Kidney (tissue), 14 donors: ENCODE data around the gene CLECL1. TPM values are rescaled to one million over a fixed set of nuclear protein-coding genes. Genes with fewer than 3 reads are reported as not detected.

Source experiments
- DNase-seq, 5 donors: peaks; one replicate each; pipeline ENCODE4 v3.0.0-alpha.2; 2013 to 2020
- FAIRE-seq: peaks from 2 replicates; lab custom pipeline; 2012; peaks lifted over from hg19 to GRCh38; lab: Jason Lieb, UNC
- H3K27ac ChIP-seq, 2 donors: one replicate each; pipeline ENCODE4 v1.7.0; 2013; ENCODE audit warnings: low read depth in 2 of 2, low read length in 2 of 2, inconsistent platforms in 1 of 2
- H3K27me3 ChIP-seq: one replicate; pipeline ENCODE4 v1.7.1; 2013; ENCODE audit warnings: low read length, inconsistent platforms; ENCODE audit not compliant: control insufficient read depth, insufficient read depth
- H3K36me3 ChIP-seq, 3 donors: one replicate each; pipeline versions ENCODE4 v1.7.0 to v1.7.1; 2013; ENCODE audit warnings: low read length in 3 of 3, control low read depth in 1 of 3, inconsistent platforms in 1 of 3; ENCODE audit not compliant: insufficient read depth in 3 of 3, control insufficient read depth in 2 of 3
- H3K4me1 ChIP-seq, 3 donors: one replicate each; pipeline versions ENCODE4 v1.7.0 to v1.7.1; 2013; ENCODE audit warnings: low read length in 3 of 3, inconsistent platforms in 1 of 3, low read depth in 1 of 3; ENCODE audit not compliant: control insufficient read depth in 2 of 3, insufficient read depth in 2 of 3
- H3K4me3 ChIP-seq, 3 donors: one replicate each; pipeline versions ENCODE4 v1.7.0 to v1.8.1; 2013; ENCODE audit warnings: low read length in 3 of 3, control low read depth in 1 of 3, inconsistent platforms in 1 of 3
- H3K9ac ChIP-seq, 3 donors: one replicate each; pipeline versions ENCODE4 v1.7.0 to v1.7.1; 2013; ENCODE audit warnings: low read length in 3 of 3, control low read depth in 1 of 3, inconsistent platforms in 1 of 3
- H3K9me3 ChIP-seq, 3 donors: one replicate each; pipeline versions ENCODE4 v1.7.0 to v1.7.1; 2013; ENCODE audit warnings: low read length in 3 of 3, control low read depth in 1 of 3, inconsistent platforms in 1 of 3; ENCODE audit not compliant: control insufficient read depth in 2 of 3, insufficient read depth in 1 of 3
- intact Hi-C: fragments of 100-400 bp; cut with DNase I; formaldehyde crosslinking; loops from one replicate; pipeline ENCODE4 v1.11.1; 2022
- polyA plus RNA-seq: library from polyadenylated mRNA; stranded (reverse); fragments of 350-450 nt; fragmentation: Illumina TruSeq; extraction: RNeasy Lipid Tissue Mini Kit (QIAGEN cat#74804); gene quantifications from one replicate; pipeline ENCODE4 v1.2.3, GENCODE V29; 2014; ENCODE audit warnings: low read depth, low replicate concordance; ENCODE audit not compliant: insufficient read depth
- total RNA-seq: library from RNA; stranded (reverse); fragmentation: NEBNext Ultra II Directional; extraction: Animal tissue kit (Norgen Biotek cat#: 25700); gene quantifications from one replicate; pipeline ENCODE4 v1.2.1, GENCODE V29; 2021
- TF ChIP-seq, protein P1 (sequence below): IDR thresholded peaks from 3 replicates; pipeline ENCODE4 v1.5.1; 2012; ENCODE audit warnings: mild to moderate bottlenecking, moderate library complexity, borderline replicate concordance; ENCODE audit not compliant: insufficient read depth; ENCODE audit errors: extremely low read depth
- donor health status: control.
- donor health status: control.
- donor health status: control.
- donor health status: control.
- donor health status: control.
- donor health status: DM: yes; HTN: yes; CAD: no.
- donor health status: Normal renal cell carcinoma (clear cell type).

CLECL1 gene
- total and polyA plus RNA-seq, 2 donors from 2014 or later: 2.1 TPM; not detected in 1

DNA sequence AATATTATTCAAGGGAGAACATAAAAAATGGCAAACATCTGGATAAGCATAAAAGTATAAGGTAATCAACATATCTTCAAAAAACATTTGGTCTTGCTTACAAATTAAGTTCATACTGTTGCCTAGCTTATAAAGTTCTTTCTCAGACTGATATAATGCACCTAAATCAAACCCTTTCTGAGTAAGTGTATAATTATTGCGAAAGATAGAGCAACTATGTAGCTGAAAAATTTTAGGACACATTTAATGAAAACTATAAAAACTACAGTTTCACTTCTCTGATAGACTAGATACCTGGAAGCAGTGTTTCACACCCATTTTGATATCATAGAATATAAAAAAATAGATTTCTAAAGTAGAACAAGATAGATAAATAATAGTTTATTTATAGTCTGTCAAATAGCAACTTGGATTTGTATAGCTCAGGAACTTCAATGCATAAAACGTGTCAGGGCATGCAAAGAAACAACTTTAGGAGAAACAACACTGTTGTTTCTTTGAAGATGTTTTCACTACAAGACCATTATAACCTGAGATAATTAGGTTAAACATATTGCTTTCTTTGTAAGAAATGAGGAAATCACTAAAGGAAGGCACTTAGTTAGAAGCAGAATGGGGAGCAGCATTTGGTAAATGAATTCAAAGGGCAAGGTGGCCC lies 7.6 kb downstream of the CLECL1 start:
- H3K4me3 ChIP-seq: no peak overlapping the region
- H3K9me3 ChIP-seq: no peaks in the 10 kb centered on the region
- FAIRE-seq (no peak), DNase-seq (no peak)
- H3K36me3 ChIP-seq: no peaks in the 10 kb centered on the region
- intact Hi-C loops: no loop called here
- H3K27me3 ChIP-seq: no peaks in the 10 kb centered on the region
- TF ChIP-seq, protein P1, sequence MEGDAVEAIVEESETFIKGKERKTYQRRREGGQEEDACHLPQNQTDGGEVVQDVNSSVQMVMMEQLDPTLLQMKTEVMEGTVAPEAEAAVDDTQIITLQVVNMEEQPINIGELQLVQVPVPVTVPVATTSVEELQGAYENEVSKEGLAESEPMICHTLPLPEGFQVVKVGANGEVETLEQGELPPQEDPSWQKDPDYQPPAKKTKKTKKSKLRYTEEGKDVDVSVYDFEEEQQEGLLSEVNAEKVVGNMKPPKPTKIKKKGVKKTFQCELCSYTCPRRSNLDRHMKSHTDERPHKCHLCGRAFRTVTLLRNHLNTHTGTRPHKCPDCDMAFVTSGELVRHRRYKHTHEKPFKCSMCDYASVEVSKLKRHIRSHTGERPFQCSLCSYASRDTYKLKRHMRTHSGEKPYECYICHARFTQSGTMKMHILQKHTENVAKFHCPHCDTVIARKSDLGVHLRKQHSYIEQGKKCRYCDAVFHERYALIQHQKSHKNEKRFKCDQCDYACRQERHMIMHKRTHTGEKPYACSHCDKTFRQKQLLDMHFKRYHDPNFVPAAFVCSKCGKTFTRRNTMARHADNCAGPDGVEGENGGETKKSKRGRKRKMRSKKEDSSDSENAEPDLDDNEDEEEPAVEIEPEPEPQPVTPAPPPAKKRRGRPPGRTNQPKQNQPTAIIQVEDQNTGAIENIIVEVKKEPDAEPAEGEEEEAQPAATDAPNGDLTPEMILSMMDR: no peak
- no peaks in the 10 kb centered on the region for H3K4me1 ChIP-seq
- H3K27ac ChIP-seq: no peak overlapping the region
- H3K9ac ChIP-seq: no peak overlapping the region

DNA sequence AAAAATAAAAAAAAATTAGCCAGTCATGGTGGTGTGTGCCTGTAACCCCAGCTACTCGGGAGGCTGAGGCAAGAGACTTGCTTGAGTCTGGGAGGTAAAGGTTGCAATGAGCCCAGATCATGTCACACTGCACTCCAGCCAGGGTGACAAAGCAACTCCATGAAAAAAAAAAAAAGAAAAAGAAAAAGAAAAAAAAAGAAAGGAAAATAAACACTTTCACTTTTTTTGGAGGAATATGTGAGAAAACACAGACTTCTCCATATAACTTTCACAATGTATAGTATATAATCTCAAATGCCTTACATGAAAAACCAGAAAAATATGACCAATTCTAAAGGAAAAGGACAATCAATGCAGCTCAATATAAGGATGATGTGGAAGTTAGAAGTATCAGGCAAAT lies 8.9 kb downstream of the CLECL1 start:
- Histone ChIP-seq H3K36me3 (no peaks in the 10 kb centered on the region), H3K9me3 (no peaks in the 10 kb centered on the region), H3K4me1 (peaks cover 0 to 2% (median 0%) of the 10 kb centered on the region in 3 donors), H3K27me3 (no peaks in the 10 kb centered on the region), H3K9ac (no peak overlapping the region), H3K4me3 (no peak overlapping the region), H3K27ac (no peak overlapping the region)
- intact Hi-C loops: no loop called here
- TF ChIP-seq, protein P1: no peak
- DNase-seq: no peak
- peak; percentile 25 for FAIRE-seq

DNA sequence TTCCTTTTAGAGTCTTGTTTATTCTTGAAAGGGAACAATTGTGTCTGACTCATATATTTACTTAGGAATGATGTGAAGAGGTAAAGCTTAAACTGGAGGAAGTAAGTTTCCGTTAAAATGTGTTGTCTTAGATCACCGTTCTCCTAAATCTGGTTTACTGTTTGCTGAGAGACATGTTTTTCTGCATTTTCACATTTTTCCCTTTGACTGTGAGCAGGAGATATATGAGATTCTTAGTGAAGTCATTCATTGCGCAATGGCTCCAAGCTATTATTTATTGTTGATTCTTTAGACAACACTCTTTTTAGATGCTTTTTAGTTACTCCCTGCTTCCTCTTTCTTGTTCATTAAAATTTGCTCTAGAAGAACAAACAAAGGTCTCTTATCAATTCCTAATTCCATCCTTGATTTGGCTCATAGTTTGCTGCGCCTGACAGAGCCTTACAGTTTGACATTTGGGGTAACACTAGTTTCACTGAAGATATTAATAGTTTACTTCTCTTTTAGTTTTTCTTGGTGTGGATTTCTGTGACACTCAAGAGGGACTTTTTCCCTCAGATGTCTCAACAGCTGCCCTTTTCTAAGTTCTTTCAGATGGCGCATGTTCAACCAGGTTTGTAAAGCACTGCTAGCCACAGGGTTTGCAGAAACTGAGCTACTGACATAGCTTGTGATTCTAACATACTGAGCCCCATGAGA lies 11.4 kb downstream of the CLECL1 start:
- no peak overlapping the region for H3K4me3 ChIP-seq
- TF ChIP-seq, protein P1: no peak
- H3K36me3 ChIP-seq: no peaks in the 10 kb centered on the region
- peaks cover 0 to 2% (median 0%) of the 10 kb centered on the region in 3 donors for H3K4me1 ChIP-seq
- DNase-seq (peak in 1 of 5 donors; percentile 45), FAIRE-seq (no peak)
- H3K27me3 ChIP-seq: no peaks in the 10 kb centered on the region
- no peak overlapping the region for H3K9ac ChIP-seq
- no peaks in the 10 kb centered on the region for H3K9me3 ChIP-seq
- no peak overlapping the region for H3K27ac ChIP-seq
- intact Hi-C loops: no loop called here
